GM11168 (cell line): ENCODE measurements around the gene REM2.

Experiments used
- in situ Hi-C: fragments of 300-500 bp; cut with MboI; formaldehyde crosslinking; loops from one replicate; pipeline ENCODE4 v1.12.0; 2022; ENCODE audit warnings: low sequenced_read_pairs; ENCODE audit not compliant: unreplicated experiment

Gene REM2, protein sequence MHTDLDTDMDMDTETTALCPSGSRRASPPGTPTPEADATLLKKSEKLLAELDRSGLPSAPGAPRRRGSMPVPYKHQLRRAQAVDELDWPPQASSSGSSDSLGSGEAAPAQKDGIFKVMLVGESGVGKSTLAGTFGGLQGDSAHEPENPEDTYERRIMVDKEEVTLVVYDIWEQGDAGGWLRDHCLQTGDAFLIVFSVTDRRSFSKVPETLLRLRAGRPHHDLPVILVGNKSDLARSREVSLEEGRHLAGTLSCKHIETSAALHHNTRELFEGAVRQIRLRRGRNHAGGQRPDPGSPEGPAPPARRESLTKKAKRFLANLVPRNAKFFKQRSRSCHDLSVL

GRCh38 chr14:22883173-22883976, at the start of gene REM2:
TSS of gene REM2 (plus strand) at chr14:22883222. CDS start at chr14:22883288, 66 bp downstream.
- in situ Hi-C loops = no loop called here

GRCh38 chr14:22835505-22835904, 47.5 kb upstream of the REM2 start:
- in situ Hi-C loops = no loop called here

- in situ Hi-C loops = no loop called here
These were observed 46.5 kb upstream of the REM2 start, which contains the start of gene MMP14 for GRCh38 chr14:22836301-22837113. TSS of gene MMP14 (plus strand) at chr14:22836585. CDS start at chr14:22836818, 233 bp downstream.

DNA sequence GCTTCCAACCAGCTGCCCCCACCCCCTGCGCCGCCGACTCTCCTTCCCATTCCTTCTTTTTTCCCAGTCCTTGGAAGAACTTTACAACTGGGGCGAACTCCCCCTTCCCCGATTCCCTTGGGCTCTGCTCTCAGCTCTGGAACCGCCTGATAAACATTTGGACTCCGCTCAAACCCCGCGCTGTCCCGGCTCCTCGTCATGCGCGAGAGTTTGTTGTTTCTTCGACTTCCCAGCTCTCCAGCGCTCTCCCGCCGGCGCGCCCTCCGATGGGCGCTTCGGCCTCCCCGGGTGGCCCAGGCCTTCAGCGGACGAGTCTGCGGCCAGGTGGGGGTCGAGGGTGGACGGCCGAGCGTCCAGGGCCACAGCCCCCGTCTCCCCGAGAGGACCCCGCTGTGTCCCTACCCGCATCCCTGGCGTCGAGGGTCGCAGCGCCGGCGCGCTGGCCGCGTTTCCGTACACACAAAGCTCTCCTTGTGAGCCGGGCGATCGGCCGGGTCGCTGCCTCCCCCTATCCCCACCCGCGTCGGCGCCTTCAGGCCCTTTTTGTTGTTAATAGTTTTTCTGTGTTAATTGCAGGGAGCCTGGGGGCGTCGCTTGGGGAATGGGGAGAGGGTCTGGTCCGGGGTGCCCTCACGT, 45.8 kb upstream of the REM2 start:
- in situ Hi-C loops = no loop called here

DNA sequence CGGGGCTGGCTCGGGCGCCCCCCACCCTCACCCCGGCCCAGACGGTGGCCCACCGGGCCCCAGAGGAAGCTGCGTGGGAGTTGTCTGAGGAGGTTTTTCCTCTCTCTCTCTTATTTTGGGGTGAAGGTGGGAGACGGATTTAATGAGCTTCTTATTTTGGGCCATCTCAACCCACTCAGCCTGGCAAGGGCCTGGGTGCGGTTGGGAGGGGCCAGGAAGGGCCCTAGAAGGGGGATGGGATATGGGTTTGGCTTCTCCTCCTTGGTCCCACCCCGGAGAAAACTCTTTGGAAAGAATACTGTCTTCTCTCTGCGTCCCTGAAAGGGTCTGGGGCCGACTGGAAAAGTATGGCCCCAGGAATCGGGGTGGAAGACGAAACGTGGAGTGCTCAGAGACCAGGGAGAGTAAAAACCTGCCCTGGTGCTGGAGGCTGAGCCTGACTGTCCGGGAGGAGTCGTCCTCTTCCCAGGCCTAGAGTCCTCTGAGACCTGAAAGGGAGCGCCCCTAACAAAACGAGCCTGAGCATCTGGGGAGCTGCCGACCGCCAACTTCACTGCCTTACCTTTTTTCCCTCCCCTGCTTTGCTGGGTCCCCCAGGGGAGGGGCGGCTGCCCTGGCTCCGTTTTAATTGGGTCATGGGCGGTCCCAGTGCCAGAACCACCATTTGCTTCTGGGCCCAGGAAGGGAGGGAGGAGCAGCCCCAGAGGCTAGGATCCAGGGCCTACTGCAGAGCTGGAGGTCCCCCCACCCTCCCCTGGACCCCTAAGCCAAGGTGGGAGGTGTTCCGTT, 45.1 kb upstream of the REM2 start:
- in situ Hi-C loops = no loop called here

- in situ Hi-C loops = no loop called here
These were observed 44.4 kb upstream of the REM2 start for GRCh38 chr14:22838631-22839041.

GRCh38 chr14:22839159-22839779, 43.8 kb upstream of the REM2 start:
- in situ Hi-C loops = no loop called here

DNA sequence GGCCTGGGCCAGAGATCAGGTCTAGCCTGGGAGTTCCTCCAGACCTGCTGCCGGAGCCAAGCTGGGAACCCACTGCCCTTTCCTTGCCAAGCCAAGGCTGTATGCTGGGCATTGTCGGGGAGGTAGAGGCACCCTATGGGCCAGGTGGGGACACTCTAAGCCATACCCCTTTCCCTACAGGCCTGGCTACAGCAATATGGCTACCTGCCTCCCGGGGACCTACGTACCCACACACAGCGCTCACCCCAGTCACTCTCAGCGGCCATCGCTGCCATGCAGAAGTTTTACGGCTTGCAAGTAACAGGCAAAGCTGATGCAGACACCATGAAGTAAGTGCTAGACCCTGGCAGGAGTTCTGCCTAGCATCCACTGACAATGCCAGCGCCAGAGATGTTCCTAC, 41.7 kb upstream of the REM2 start:
- in situ Hi-C loops = loop anchor here (10.0 kb wide), 1 partner anchor 267 kb away; no protein-coding TSS in a partner anchor

- in situ Hi-C loops = loop anchor here (10.0 kb wide), 1 partner anchor 267 kb away; no protein-coding TSS in a partner anchor
These were observed 41.3 kb upstream of the REM2 start for GRCh38 chr14:22841769-22842168.

DNA sequence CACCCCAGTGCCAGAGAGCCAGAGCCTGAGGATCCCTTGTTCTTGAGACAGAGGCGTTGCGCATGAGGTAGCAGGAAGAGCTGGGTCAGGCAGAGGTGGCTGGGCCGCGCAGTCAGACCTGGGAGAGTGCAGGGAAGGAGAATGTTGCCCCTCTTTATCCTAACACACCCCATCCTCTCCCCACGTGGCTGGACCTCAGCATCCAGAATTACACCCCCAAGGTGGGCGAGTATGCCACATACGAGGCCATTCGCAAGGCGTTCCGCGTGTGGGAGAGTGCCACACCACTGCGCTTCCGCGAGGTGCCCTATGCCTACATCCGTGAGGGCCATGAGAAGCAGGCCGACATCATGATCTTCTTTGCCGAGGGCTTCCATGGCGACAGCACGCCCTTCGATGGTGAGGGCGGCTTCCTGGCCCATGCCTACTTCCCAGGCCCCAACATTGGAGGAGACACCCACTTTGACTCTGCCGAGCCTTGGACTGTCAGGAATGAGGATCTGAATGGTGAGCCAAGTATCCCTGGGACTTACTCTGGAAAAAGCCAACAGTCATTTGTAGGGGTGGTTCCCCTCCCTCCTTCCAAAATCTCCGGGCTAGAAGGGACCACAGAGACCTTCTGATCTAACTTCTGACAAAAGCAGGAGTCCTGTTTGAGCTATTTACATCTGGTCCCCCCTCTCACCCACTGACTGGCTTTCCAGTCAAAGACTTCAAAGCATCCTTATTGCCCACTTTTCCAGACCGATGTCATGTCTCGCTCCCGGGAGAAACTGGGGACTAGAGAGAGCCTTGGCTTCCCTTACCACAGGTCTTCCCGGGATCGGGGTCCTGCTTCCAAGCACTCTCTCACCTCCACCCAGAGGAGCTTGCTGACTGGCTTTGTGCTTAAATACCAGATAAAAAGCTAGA, 40.6 kb upstream of the REM2 start:
- in situ Hi-C loops = loop anchor here (10.0 kb wide), 1 partner anchor 268 kb away; no protein-coding TSS in a partner anchor

DNA sequence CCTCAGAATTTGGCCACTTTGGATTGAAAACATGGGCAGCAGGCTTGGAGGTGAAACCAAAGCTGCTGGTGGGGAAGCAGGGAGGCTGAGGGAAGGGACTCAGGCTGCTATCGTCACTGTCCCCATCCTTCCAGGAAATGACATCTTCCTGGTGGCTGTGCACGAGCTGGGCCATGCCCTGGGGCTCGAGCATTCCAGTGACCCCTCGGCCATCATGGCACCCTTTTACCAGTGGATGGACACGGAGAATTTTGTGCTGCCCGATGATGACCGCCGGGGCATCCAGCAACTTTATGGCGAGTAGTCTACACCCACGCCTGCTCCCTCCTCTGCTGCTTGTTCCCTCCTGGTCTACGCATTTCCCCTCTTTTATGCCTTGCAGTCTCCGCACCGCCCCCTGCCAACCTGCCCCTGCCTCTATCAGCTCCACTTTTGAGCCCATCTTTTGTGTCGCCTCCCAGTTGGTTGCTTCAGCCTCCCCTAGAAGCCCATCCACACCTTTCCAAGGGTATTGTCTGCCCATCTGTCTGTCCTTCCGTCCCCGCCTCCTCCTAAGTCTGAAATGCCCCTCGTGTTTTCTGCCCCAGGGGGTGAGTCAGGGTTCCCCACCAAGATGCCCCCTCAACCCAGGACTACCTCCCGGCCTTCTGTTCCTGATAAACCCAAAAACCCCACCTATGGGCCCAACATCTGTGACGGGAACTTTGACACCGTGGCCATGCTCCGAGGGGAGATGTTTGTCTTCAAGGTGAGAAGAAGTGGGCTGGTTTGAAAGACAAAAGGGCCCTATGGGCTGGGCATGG, 39.7 kb upstream of the REM2 start:
- in situ Hi-C loops = loop anchor here (10.0 kb wide), 1 partner anchor 269 kb away; no protein-coding TSS in a partner anchor

DNA sequence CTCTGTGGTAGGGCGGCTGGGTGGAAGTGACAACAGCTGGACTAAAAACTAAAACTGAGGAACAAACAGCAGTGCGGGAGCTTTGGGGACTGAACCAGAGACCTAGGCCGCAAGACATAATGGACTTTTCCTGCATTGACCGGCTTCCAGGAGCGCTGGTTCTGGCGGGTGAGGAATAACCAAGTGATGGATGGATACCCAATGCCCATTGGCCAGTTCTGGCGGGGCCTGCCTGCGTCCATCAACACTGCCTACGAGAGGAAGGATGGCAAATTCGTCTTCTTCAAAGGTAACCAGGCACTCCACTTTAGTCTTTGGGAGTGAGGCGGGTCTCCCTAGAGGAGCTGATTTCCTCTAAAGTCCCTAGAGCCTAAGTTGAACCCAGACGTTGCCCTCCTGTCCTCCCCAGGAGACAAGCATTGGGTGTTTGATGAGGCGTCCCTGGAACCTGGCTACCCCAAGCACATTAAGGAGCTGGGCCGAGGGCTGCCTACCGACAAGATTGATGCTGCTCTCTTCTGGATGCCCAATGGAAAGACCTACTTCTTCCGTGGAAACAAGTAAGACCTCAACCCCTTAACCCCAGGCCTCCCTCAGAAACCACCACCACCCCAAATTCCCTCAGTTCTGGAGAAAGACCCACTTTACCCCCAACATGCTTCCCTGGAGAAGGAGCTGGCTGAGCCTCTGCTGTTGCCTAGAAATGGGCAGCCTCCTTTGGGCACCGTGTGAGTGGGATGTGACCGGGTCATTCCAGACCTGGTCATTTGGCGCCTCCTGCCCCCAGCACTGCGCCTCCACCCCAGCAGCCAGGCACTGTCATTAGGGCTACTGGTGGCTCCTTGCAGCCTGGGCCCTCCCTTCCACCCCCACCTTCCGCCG, 38.6 kb upstream of the REM2 start:
- in situ Hi-C loops = loop anchor here (10.0 kb wide), 1 partner anchor 270 kb away; no protein-coding TSS in a partner anchor

DNA sequence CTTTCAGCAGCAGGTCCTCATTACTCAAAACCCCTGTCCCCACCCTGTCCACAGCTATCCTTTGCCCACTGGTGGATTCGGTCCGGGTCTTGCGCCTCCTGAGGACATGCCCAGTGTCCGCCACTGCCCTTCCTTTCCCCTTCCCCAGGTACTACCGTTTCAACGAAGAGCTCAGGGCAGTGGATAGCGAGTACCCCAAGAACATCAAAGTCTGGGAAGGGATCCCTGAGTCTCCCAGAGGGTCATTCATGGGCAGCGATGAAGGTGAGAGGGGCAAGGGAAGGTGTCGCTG, 38.0 kb upstream of the REM2 start:
- in situ Hi-C loops = loop anchor here (10.0 kb wide), 1 partner anchor 270 kb away; no protein-coding TSS in a partner anchor

- in situ Hi-C loops = loop anchor here (10.0 kb wide), 1 partner anchor 271 kb away; no protein-coding TSS in a partner anchor
These were observed 37.0 kb upstream of the REM2 start for GRCh38 chr14:22845821-22846625.

DNA sequence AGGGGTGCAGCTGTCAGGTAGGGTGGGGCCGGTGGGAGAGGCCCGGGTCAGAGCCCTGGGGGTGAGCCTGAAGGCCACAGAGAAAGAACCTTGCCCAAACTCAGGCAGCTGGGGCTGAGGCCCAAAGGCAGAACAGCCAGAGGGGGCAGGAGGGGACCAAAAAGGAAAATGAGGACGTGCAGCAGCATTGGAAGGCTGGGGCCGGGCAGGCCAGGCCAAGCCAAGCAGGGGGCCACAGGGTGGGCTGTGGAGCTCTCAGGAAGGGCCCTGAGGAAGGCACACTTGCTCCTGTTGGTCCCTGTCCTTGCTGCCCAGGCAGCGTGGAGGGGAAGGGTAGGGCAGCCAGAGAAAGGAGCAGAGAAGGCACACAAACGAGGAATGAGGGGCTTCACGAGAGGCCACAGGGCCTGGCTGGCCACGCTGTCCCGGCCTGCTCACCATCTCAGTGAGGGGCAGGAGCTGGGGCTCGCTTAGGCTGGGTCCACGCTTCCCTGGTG, 36.2 kb upstream of the REM2 start:
- in situ Hi-C loops = loop anchor here (10.0 kb wide), 1 partner anchor 272 kb away; no protein-coding TSS in a partner anchor
